ENCODE data around the gene IMMP2L.

DNA sequence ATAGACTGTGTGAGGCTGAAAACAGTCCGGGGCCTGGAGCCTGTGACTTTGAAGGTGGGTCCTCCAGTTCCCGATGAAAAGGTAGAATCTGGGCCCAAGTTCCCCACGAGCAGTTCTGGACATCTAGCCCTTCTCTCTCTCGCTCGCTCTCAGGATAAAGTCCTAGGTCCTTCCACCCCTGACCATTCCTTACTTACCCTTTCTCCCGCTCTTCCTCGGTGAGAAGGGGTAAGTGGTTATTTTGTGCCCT is 713 bp downstream of the IMMP2L start:
- TF ChIP-seq, protein P1, sequence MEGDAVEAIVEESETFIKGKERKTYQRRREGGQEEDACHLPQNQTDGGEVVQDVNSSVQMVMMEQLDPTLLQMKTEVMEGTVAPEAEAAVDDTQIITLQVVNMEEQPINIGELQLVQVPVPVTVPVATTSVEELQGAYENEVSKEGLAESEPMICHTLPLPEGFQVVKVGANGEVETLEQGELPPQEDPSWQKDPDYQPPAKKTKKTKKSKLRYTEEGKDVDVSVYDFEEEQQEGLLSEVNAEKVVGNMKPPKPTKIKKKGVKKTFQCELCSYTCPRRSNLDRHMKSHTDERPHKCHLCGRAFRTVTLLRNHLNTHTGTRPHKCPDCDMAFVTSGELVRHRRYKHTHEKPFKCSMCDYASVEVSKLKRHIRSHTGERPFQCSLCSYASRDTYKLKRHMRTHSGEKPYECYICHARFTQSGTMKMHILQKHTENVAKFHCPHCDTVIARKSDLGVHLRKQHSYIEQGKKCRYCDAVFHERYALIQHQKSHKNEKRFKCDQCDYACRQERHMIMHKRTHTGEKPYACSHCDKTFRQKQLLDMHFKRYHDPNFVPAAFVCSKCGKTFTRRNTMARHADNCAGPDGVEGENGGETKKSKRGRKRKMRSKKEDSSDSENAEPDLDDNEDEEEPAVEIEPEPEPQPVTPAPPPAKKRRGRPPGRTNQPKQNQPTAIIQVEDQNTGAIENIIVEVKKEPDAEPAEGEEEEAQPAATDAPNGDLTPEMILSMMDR (IDR thresholded peaks at IDR 0.05) = no peak
- TF ChIP-seq ELF4 (CRISPR knock-in tag; IDR thresholded peaks at IDR 0.05; ENCODE audit: low read depth) (no peak), ESRRA (CRISPR knock-in tag; IDR thresholded peaks at IDR 0.05; ENCODE audit: borderline replicate concordance) (no peak)
- TF ChIP-seq, protein P2, sequence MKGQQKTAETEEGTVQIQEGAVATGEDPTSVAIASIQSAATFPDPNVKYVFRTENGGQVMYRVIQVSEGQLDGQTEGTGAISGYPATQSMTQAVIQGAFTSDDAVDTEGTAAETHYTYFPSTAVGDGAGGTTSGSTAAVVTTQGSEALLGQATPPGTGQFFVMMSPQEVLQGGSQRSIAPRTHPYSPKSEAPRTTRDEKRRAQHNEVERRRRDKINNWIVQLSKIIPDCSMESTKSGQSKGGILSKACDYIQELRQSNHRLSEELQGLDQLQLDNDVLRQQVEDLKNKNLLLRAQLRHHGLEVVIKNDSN (CRISPR knock-in tag; IDR thresholded peaks at IDR 0.05) = no peak

Measured in WTC11 (cell line).